Measurements from ENCODE around the gene FBXL14.

FBXL14 gene

GRCh38 chr12:1551496-1551895, 42.9 kb downstream of the FBXL14 start:
- TF ChIP-seq CTCF (IDR thresholded peaks at IDR 0.05; ENCODE audit: extremely low read depth, missing control alignments) = no peak
- DNase-seq (ENCODE audit: low spot score) = no peak

GRCh38 chr12:1546931-1547640, 47.3 kb downstream of the FBXL14 start:
- TF ChIP-seq CTCF (IDR thresholded peaks at IDR 0.05; ENCODE audit: extremely low read depth, missing control alignments) = no peak
- DNase-seq (ENCODE audit: low spot score) = no peak

GRCh38 chr12:1544996-1545700, 49.2 kb downstream of the FBXL14 start:
- no peak for TF ChIP-seq CTCF (IDR thresholded peaks at IDR 0.05; ENCODE audit: extremely low read depth, missing control alignments)
- no peak for DNase-seq (ENCODE audit: low spot score)

GRCh38 chr12:1542599-1542998, 51.8 kb downstream of the FBXL14 start:
- no peak for TF ChIP-seq CTCF (IDR thresholded peaks at IDR 0.05; ENCODE audit: extremely low read depth, missing control alignments)
- no peak for DNase-seq (ENCODE audit: low spot score)

GRCh38 chr12:1540690-1541089, 53.7 kb downstream of the FBXL14 start:
- no peak for DNase-seq (ENCODE audit: low spot score)
- no peak for TF ChIP-seq CTCF (IDR thresholded peaks at IDR 0.05; ENCODE audit: extremely low read depth, missing control alignments)

- no peak for TF ChIP-seq CTCF (IDR thresholded peaks at IDR 0.05; ENCODE audit: extremely low read depth, missing control alignments)
- no peak for DNase-seq (ENCODE audit: low spot score)
Measured at GRCh38 chr12:1539135-1539534, 55.2 kb downstream of the FBXL14 start.

GRCh38 chr12:1536817-1537216, 57.6 kb downstream of the FBXL14 start:
- DNase-seq (ENCODE audit: low spot score) = no peak
- TF ChIP-seq CTCF (IDR thresholded peaks at IDR 0.05; ENCODE audit: extremely low read depth, missing control alignments) = no peak

All from GM20000 (cell line).